HEK293 (cell line): Measurements from ENCODE around the gene UPF2.

Source experiments
- CTCF ChIA-PET: fragments of 350-600 bp; formaldehyde crosslinking; extraction: SDS; loops from one replicate; lab custom pipeline; 2021; ENCODE audit warnings: antibody characterized with exemption; lab: Yijun Ruan, JAX
- POLR2A ChIA-PET: fragments of 300-600 bp; formaldehyde crosslinking; extraction: SDS; loops from one replicate; lab custom pipeline; 2020; ENCODE audit warnings: antibody characterized with exemption, inconsistent platforms; lab: Yijun Ruan, JAX
- H3K27ac ChIP-seq: fragments of 200-500 bp; sonication (Bioruptor generic); 2 replicates; pipeline ENCODE4 v1.5.1; 2014; ENCODE audit warnings: low read depth, low read length, control low read depth, inconsistent platforms; ENCODE audit errors: extremely low read depth
- H3K36me3 ChIP-seq, 2 experiments: fragments of 200-500 bp in 1 of 2; sonication (Bioruptor generic) in 1 of 2; 1 replicate in 1 of 2; 2 replicates in 1 of 2; pipeline ENCODE4 v1.5.1; 2014 to 2017; ENCODE audit warnings: inconsistent platforms in 2 of 2, low read length in 2 of 2; ENCODE audit not compliant: control insufficient read depth in 2 of 2, insufficient read depth in 1 of 2
- H3K4me1 ChIP-seq: fragments of 200-500 bp; sonication (Bioruptor generic); 2 replicates; pipeline ENCODE4 v1.5.1; 2014; ENCODE audit warnings: mild to moderate bottlenecking, low read length, inconsistent platforms; ENCODE audit not compliant: control insufficient read depth, insufficient read depth
- H3K4me3 ChIP-seq: 2 replicates; pipeline ENCODE4 v1.5.1; 2011; ENCODE audit warnings: low read depth, mild to moderate bottlenecking, control low read depth, low read length, moderate library complexity
- H3K9me3 ChIP-seq: fragments of 200-500 bp; sonication (Bioruptor generic); 2 replicates; pipeline ENCODE4 v1.5.1; 2014; ENCODE audit warnings: low read depth, low read length, inconsistent platforms; ENCODE audit not compliant: control insufficient read depth, insufficient read depth
- EGR2 ChIP-seq: fragments of 450-650 bp; formaldehyde crosslinking; IDR thresholded peaks from 2 replicates; pipeline ENCODE4 v1.5.1; 2016; ENCODE audit warnings: low read depth, missing biosample characterization, missing genetic modification characterization
- KLF1 ChIP-seq: fragments of 450-650 bp; formaldehyde crosslinking; IDR thresholded peaks from 2 replicates; pipeline ENCODE4 v1.5.1; 2016; ENCODE audit warnings: missing biosample characterization, missing genetic modification characterization
- PRDM1 ChIP-seq: fragments of 450-650 bp; formaldehyde crosslinking; IDR thresholded peaks from 2 replicates; pipeline ENCODE4; 2016; ENCODE audit warnings: missing biosample characterization, missing genetic modification characterization
- RBAK ChIP-seq: fragments of 450-650 bp; formaldehyde crosslinking; IDR thresholded peaks from 2 replicates; pipeline ENCODE4 v1.5.1; 2016; ENCODE audit warnings: missing biosample characterization, missing genetic modification characterization
- SP3 ChIP-seq: fragments of 450-650 bp; formaldehyde crosslinking; IDR thresholded peaks from 2 replicates; pipeline ENCODE4 v1.5.1; 2016; ENCODE audit warnings: missing biosample characterization, missing genetic modification characterization
- ZBTB10 ChIP-seq: fragments of 450-650 bp; formaldehyde crosslinking; IDR thresholded peaks from 2 replicates; pipeline ENCODE4 v1.5.1; 2016; ENCODE audit warnings: missing biosample characterization, missing genetic modification characterization
- ZBTB7A ChIP-seq: fragments of 450-650 bp; formaldehyde crosslinking; IDR thresholded peaks from 2 replicates; pipeline ENCODE4 v1.5.1; 2016; ENCODE audit warnings: low read depth, missing biosample characterization, missing genetic modification characterization
- ZFHX2 ChIP-seq: fragments of 450-650 bp; formaldehyde crosslinking; conservative IDR thresholded peaks from 2 replicates; pipeline ENCODE4 v1.5.1; 2016; ENCODE audit warnings: missing biosample characterization, missing genetic modification characterization
- ZNF148 ChIP-seq: fragments of 450-650 bp; formaldehyde crosslinking; IDR thresholded peaks from 2 replicates; pipeline ENCODE4 v1.5.0; 2017; ENCODE audit warnings: missing biosample characterization, missing genetic modification characterization, borderline replicate concordance
- ZNF19 ChIP-seq: fragments of 450-650 bp; formaldehyde crosslinking; IDR thresholded peaks from 2 replicates; pipeline ENCODE4; 2016; ENCODE audit warnings: missing biosample characterization, missing genetic modification characterization, low read depth
- ZNF274 ChIP-seq, 2 experiments: fragments of 200-500 bp in 1 of 2; fragments of 450-650 bp in 1 of 2; sonication (Bioruptor generic) in 1 of 2; formaldehyde crosslinking in 1 of 2; IDR thresholded peaks; 2 replicates each; pipeline versions ENCODE4 v1.5.1 to v1.6.1; 2014 to 2016; ENCODE audit warnings: borderline replicate concordance in 1 of 2, inconsistent platforms in 1 of 2, low read length in 1 of 2, missing biosample characterization in 1 of 2, missing genetic modification characterization in 1 of 2
- ZNF354C ChIP-seq: fragments of 450-650 bp; formaldehyde crosslinking; IDR thresholded peaks from 2 replicates; pipeline ENCODE4 v1.5.1; 2016; ENCODE audit warnings: missing biosample characterization, missing genetic modification characterization, low read depth, borderline replicate concordance
- ZNF394 ChIP-seq: fragments of 450-650 bp; formaldehyde crosslinking; IDR thresholded peaks from 2 replicates; pipeline ENCODE4 v1.5.1; 2016; ENCODE audit warnings: missing biosample characterization, missing genetic modification characterization, mild to moderate bottlenecking, moderate library complexity, borderline replicate concordance
- ZNF518A ChIP-seq: fragments of 450-650 bp; formaldehyde crosslinking; conservative IDR thresholded peaks from 2 replicates; pipeline ENCODE4 v1.5.1; 2016; ENCODE audit warnings: low read depth, missing biosample characterization, missing genetic modification characterization
- ZNF529 ChIP-seq: fragments of 450-650 bp; formaldehyde crosslinking; IDR thresholded peaks from 2 replicates; pipeline ENCODE4 v1.5.1; 2017; ENCODE audit warnings: missing genetic modification characterization, missing biosample characterization; ENCODE audit not compliant: insufficient replicate concordance
- ZNF558 ChIP-seq: fragments of 450-650 bp; formaldehyde crosslinking; IDR thresholded peaks from 2 replicates; pipeline ENCODE4 v1.5.1; 2016; ENCODE audit warnings: missing biosample characterization, missing genetic modification characterization
- ZNF692 ChIP-seq: fragments of 450-650 bp; formaldehyde crosslinking; IDR thresholded peaks from 2 replicates; pipeline ENCODE4 v1.5.1; 2016; ENCODE audit warnings: missing biosample characterization, missing genetic modification characterization
- ZNF707 ChIP-seq: fragments of 450-650 bp; formaldehyde crosslinking; IDR thresholded peaks from 2 replicates; pipeline ENCODE4 v1.5.1; 2016; ENCODE audit warnings: missing biosample characterization, missing genetic modification characterization
- ZSCAN30 ChIP-seq: fragments of 450-650 bp; IDR thresholded peaks from 2 replicates; pipeline ENCODE4 v1.5.1; 2018; ENCODE audit warnings: missing biosample characterization, mild to moderate bottlenecking, missing genetic modification characterization, moderate library complexity

UPF2 gene

GRCh38 chr10:11885437-11886137 is 157.0 kb downstream of the UPF2 start:
- no peak for TF ChIP-seq RBAK (tag by site-specific recombination)
- no peak for TF ChIP-seq ZBTB10 (tag by site-specific recombination)
- no peak for TF ChIP-seq ZNF707 (tag by site-specific recombination)
- TF ChIP-seq ZSCAN30 (tag by site-specific recombination) = no peak
- TF ChIP-seq EGR2 (tag by site-specific recombination) = peak; percentile 79; the same call in 1 of the 2 replicates
- peak; percentile 72 for TF ChIP-seq ZFHX2 (tag by site-specific recombination)
- TF ChIP-seq ZNF274 (IDR thresholded peaks at IDR 0.05; ENCODE audit: low read length) = no peak
- TF ChIP-seq ZNF274 (tag by site-specific recombination; IDR thresholded peaks at IDR 0.05; ENCODE audit: borderline replicate concordance) = no peak
- peak; percentile 18; the same call in 1 of the 2 replicates for TF ChIP-seq KLF1 (tag by site-specific recombination)
- ChIA-PET POLR2A (no interaction called here), CTCF (interaction anchor here (0.6 kb wide), 1 partner anchor 18 kb away, joined by 3 read pairs; no protein-coding TSS in a partner anchor)
- Histone ChIP-seq H3K9me3 (no peaks in the 10 kb centered on the region), H3K4me1 (no peaks in the 10 kb centered on the region), H3K36me3 (no peaks in the 10 kb centered on the region), H3K4me3 (no peak overlapping the region), H3K27ac (no peak overlapping the region)

- POLR2A ChIA-PET = no interaction called here
- no peak for TF ChIP-seq KLF1 (tag by site-specific recombination)
- TF ChIP-seq PRDM1 (tag by site-specific recombination) = no peak
- TF ChIP-seq ZNF148 (tag by site-specific recombination) = no peak
- no peak for TF ChIP-seq ZBTB7A (tag by site-specific recombination)
- TF ChIP-seq ZNF354C (tag by site-specific recombination) = no peak
- TF ChIP-seq ZNF19 = no peak
- TF ChIP-seq ZNF518A = no peak
- no peak for TF ChIP-seq ZNF558 (tag by site-specific recombination)
- TF ChIP-seq ZNF394 (tag by site-specific recombination) = no peak
- TF ChIP-seq SP3 (tag by site-specific recombination) = no peak
- TF ChIP-seq ZNF692 = no peak
- TF ChIP-seq ZNF529 = no peak
Observed at GRCh38 chr10:11884706-11885423, 157.7 kb downstream of the UPF2 start.

More at GRCh38 chr10:11884706-11885423, 157.7 kb downstream of the UPF2 start:
- H3K27ac ChIP-seq = no peak overlapping the region
- H3K9me3 ChIP-seq = no peaks in the 10 kb centered on the region
- H3K4me3 ChIP-seq = no peak overlapping the region
- CTCF ChIA-PET = interaction anchor here (0.6 kb wide), 1 partner anchor 18 kb away, joined by 3 read pairs; no protein-coding TSS in a partner anchor
- H3K4me1 ChIP-seq = no peaks in the 10 kb centered on the region
- no peaks in the 10 kb centered on the region for H3K36me3 ChIP-seq
